Glomerular endothelial cell (primary cell): ENCODE results near the gene SOCS3. TPM values are rescaled to one million over a fixed set of nuclear protein-coding genes. Genes with fewer than 3 reads are reported as not detected.
"Not testable (repeated sequence)": the region's sequence is repeated elsewhere in the genome, so short reads cannot be mapped to it uniquely, and the experiment has no call there.

Source experiments
- DNase-seq: peaks from one replicate; pipeline ENCODE4 v3.0.0-alpha.2; 2011; ENCODE audit warnings: low read depth, low spot score; ENCODE audit errors: extremely low read depth
- total RNA-seq: library from RNA; depleted of rRNA; stranded (reverse); fragments of >200 nt; gene quantifications from 2 replicates; pipeline ENCODE4 v1.2.3, GENCODE V29; 2015

SOCS3 gene
- total RNA-seq, 1 donor from 2014 or later, result 114 TPM

DNA sequence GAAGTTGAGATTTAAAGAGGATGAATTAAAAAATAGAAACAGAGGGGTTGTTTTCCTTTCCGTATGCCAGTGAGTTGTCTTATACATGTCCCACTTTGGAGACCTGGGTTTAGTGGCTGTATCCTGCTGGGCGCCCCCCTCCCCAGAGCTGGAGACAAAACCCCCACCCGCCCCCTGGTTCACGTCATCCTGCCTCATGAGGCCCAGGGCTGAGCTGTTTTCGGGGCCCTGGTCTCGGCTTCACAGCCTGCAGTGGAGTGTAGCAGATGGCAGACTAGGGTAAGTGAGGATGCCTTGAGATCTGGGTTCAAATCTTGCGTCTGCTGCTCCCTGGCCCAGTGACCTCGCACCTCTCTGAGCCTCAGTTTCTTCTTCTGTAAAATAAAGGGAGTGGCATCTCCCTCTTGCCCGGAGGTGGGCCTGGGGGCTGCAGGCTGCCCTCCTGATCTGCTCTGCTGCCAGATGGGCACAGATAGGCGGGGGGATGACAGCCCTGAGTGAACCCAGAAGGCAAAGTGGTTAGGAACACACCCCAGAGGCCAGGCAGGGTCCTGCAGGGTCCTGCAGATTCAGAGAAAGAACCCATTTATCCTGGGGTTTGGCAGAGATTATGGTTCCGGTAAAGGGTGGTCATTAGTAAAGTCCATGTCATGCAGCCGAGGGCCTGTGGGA is 45.1 kb downstream of the SOCS3 start:
- DNase-seq, result no peak

DNA sequence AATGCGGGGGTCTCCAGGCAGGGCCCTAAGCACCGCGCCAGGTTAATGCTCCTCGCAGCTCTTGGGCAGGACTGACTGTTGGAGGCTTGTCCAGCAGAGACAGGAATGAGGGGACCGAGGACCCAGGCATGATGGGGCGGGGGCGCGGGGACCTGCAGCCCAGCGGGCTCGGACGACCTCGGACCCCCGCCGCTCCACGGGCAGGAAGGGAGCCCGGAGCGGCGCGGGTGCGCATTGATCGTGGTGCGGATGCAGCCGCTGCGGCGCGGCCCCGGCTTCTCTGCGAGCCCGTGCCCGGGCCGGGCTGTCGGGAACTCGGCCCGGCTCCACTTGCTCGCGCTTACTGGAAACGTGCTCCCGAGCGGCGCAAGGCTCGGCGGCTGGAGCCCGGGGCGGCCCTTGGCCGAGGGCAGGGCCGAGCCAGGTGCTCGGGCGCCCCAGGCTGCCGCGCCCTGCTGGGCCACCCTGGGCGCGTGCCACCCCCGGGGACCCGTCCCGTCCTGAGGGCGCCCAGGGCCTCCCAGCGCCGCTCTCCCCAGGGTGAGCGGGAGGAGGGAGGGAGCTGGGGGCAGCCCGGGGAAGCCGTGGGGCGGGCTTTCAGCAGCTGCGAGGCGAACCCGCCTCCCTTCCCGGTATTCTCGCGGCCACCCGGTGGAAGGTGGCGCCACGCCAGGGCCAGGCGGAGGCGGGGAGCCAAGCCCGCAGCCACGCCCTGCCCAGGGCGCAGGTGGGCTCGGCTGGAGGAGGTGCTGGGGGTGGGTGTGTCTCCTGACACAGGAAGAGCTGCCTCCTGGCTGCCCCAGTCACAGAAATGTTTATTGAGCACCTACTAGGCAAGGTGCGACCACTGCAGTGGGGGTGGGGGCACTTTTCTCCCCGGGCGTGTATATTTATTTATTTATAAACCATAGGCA is 45.9 kb downstream of the SOCS3 start:
- no peak for DNase-seq

DNA sequence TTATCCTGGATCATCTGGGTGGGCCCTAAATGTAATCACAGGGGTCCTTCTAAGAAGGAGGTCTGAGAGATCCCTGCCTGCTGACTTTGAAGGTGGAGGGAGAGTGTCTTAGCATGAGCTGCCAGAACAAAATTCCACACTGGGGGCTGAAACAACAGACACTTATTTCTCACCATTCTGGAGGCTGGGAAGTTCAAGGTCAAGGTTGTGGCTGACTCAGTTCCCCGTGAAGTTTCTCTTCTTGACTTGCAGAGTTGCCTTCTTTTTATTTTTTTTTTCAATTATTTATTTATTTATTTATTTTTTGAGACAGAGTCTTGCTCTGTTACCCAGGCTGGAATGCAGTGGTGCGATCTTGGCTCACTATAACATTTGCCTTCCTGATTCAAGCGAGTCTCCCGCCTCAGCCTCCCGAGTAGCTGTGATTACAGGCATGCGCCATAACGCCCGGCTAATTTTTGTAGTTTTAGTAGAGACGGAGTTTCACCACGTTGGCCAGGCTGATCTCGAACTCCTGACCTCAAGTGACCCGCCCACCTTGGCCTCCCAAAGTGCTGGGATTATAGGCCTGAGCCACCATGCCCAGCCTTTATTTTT is 50.1 kb downstream of the SOCS3 start:
- DNase-seq, result not testable (repeated sequence)

DNA sequence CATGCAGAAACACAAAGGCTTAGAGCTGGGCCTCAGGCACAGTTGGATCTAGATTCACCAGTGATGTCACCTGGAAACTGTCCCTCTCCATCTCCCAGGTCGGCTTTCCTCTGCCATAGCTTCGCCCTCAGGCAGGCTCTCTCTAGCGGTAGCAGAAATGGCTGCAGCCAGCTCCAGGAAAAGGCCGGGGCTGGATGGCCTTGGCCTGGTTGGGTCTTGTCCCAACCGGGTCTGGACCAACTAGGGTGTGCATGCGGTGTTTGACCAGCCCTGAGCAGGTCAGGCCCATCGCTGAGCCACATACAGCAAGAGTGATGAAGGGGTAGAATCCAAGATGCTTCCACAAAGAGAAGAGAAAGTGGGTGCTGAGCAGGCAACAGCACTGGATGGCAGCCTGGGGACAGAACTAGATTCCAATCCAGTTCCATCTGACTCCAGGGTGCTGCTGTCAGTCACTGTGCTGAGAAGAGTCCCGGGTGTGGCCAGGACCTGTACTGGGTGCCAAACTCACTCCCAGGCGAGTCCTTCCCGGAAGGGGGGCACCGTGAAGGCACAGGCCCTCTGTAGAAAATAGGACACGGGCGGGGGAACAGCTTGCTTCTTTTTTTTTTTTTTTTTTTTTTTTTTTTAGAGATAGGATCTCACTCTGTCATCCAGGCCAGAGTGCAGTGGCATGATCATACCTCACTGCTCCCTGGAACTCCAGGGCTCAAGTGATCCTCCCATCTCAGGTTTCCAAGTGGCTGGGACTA is 51.8 kb downstream of the SOCS3 start:
- no peak for DNase-seq

DNA sequence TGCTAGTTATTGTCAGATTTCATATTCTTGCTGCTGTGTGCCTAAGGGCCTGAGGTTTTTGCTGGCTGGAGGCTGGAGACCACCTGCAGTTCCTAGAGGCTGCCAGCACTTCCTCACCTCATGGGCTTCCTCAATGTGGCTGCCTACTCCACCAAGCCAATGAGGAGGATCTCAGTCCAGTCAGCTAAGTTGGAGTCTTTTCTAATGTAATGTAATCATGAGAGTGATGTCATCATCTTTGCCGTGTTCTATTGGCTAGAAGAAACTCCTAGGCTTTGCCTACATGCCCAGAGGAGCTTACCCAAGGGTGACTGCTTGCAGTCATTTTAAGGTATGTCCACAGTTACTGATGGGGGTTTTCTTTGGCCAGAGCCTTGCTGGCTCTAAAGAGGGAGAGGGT is 53.0 kb downstream of the SOCS3 start:
- DNase-seq, result no peak

Other genes with a start within 250 kb of the SOCS3 start
- 40.7 and 82.6 TPM in 2 replicates for gene TMC6, start 231.3 kb downstream of the SOCS3 start, total RNA-seq
- gene TMC8, start 229.3 kb downstream of the SOCS3 start, total RNA-seq, result 0.10 and 1.1 TPM in 2 replicates
- gene C17orf99, start 213.7 kb downstream of the SOCS3 start, total RNA-seq, result not detected in 2 replicates
- gene SYNGR2, start 191.5 kb downstream of the SOCS3 start, total RNA-seq, result 83.6 and 164 TPM in 2 replicates
- gene TK1, start 173.0 kb downstream of the SOCS3 start, total RNA-seq, result 23.3 and 51.8 TPM in 2 replicates
- 48.5 and 64.7 TPM in 2 replicates for gene AFMID, start 172.7 kb downstream of the SOCS3 start, total RNA-seq
- gene BIRC5, start 145.8 kb downstream of the SOCS3 start, total RNA-seq, result 13.9 and 16.1 TPM in 2 replicates
- not detected in 2 replicates for gene TMEM235, start 128.4 kb downstream of the SOCS3 start, total RNA-seq
- gene PGS1, start 18.6 kb upstream of the SOCS3 start, total RNA-seq, result 67.1 and 84.0 TPM in 2 replicates
- gene DNAH17, start 217.3 kb upstream of the SOCS3 start, total RNA-seq, result 0.05 TPM in 1 of 2 replicates, not detected in the other